Upper lobe of left lung (tissue), 6 donors: ENCODE results near the gene PLTP. TPM values are rescaled to one million over a fixed set of nuclear protein-coding genes. Genes with fewer than 3 reads are reported as not detected.
"Not testable (repeated sequence)": the region's sequence is repeated elsewhere in the genome, so short reads cannot be mapped to it uniquely, and the experiment has no call there.

Source experiments
- ATAC-seq, 2 donors: fragments of 200-7000 bp; cut with Tn5 transposase; one replicate each; pipeline ENCODE4 v1.9.1; 2022; ENCODE audit warnings: mild to moderate bottlenecking in 2 of 2, moderate library complexity in 2 of 2; ENCODE audit not compliant: low FRiP score in 2 of 2
- DNase-seq, 2 donors: peaks; one replicate each; pipeline ENCODE4 v3.0.0-alpha.2; 2019 to 2020
- H3K27ac ChIP-seq, 4 donors: fragments of 200-600 bp; sonication (generic); one replicate each; pipeline ENCODE4 v1.5.1; 2016 to 2019
- H3K27me3 ChIP-seq, 4 donors: fragments of 200-600 bp; sonication (generic); one replicate each; pipeline ENCODE4 v1.5.1; 2017 to 2019
- H3K36me3 ChIP-seq, 4 donors: fragments of 200-600 bp; sonication (generic); one replicate each; pipeline ENCODE4 v1.5.1; 2016 to 2019
- H3K4me1 ChIP-seq, 4 donors: fragments of 200-600 bp; sonication (generic); one replicate each; pipeline ENCODE4 v1.5.1; 2018 to 2019
- H3K4me3 ChIP-seq, 4 donors: fragments of 200-600 bp; sonication (generic); one replicate each; pipeline ENCODE4 v1.5.1; 2017 to 2019; ENCODE audit warnings: mild to moderate bottlenecking in 2 of 4, moderate library complexity in 1 of 4
- H3K9me3 ChIP-seq, 4 donors: fragments of 200-600 bp; sonication (generic); one replicate each; pipeline ENCODE4 v1.5.1; 2018 to 2019
- CTCF ChIP-seq, 6 experiments: fragments of 450-650 bp in 4 of 6; fragments of 200-600 bp in 2 of 6; sonication (generic) in 2 of 6; IDR thresholded peaks; one replicate each; pipeline ENCODE4 v1.5.1; 2016 to 2019; ENCODE audit warnings: antibody characterized with exemption in 6 of 6
- EP300 ChIP-seq, 4 donors: sonication (generic); formaldehyde crosslinking; IDR thresholded peaks; one replicate each; pipeline ENCODE4 v1.5.1; 2017; ENCODE audit warnings: antibody characterized with exemption in 4 of 4, control low read depth in 2 of 4
- POLR2A ChIP-seq, 4 donors: fragments of 450-650 bp; IDR thresholded peaks; one replicate each; pipeline ENCODE4 v1.5.1; 2016 to 2017; ENCODE audit warnings: antibody characterized with exemption in 4 of 4, mild to moderate bottlenecking in 2 of 4
- POLR2AphosphoS5 ChIP-seq, 2 donors: sonication (generic); formaldehyde crosslinking; IDR thresholded peaks; one replicate each; pipeline ENCODE4 v1.5.1; 2017; ENCODE audit warnings: antibody characterized with exemption in 2 of 2
- WGBS, 2 donors: methylation state at CpG; one replicate each; pipeline ENCODE4 v1.1.5; 2017 to 2018; 5-methylcytosine and 5-hydroxymethylcytosine counted together
- total RNA-seq, 6 donors: library from RNA; depleted of rRNA in 4 of 6; stranded (reverse); fragments of >200 nt in 4 of 6; gene quantifications; one replicate each; pipeline versions ENCODE4 v1.1.0 to v1.2.1, GENCODE V29; 2016 to 2021
- donor health status: DM: no; HTN: no; CAD: no; lungs with moderate emphysema.
- donor health status: DM: no; HTN: yes; CAD: no; lungs with severe emphysema.

The PLTP gene
- total RNA-seq, 6 donors from 2014 or later, result 28.9 to 169 (median 57.8) TPM

GRCh38 chr20:45933266-45934045 lies 21.5 kb upstream of the PLTP start:
- Histone ChIP-seq H3K27ac (peak overlapping the region; percentile 98 to 100 (median 100)), H3K4me1 (peaks cover 17 to 33% (median 21%) of the 10 kb centered on the region in 4 donors), H3K9me3 (no peaks in the 10 kb centered on the region), H3K36me3 (peaks cover 6 to 18% (median 15%) of the 10 kb centered on the region in 4 donors), H3K4me3 (peak overlapping the region; percentile 65 to 96 (median 74)), H3K27me3 (no peaks in the 10 kb centered on the region)
- DNase-seq, result peak; percentile 85 to 87
- ATAC-seq, result peak; percentile 42 to 51
- TF ChIP-seq EP300 (IDR thresholded peaks at IDR 0.05) (no peak), CTCF (IDR thresholded peaks at IDR 0.05) (peak in 3 of 6 experiments; percentile 33 to 44 (median 34)), POLR2A (IDR thresholded peaks at IDR 0.05) (peak in 1 of 4 donors; percentile 15)
- 28 to 39% methylated on average over 7 to 22 of the region's 22 CpGs for WGBS, 2 donors

- not testable (repeated sequence) for ATAC-seq, H3K27me3 ChIP-seq, H3K4me3 ChIP-seq, H3K9me3 ChIP-seq, H3K36me3 ChIP-seq, H3K27ac ChIP-seq, DNase-seq
- peaks cover 17 to 26% (median 18%) of the 10 kb centered on the region in 4 donors for H3K4me1 ChIP-seq
- WGBS, 2 donors, result 93 to 97% methylated on average over 17 of the region's 17 CpGs
These were observed 19.7 kb upstream of the PLTP start for GRCh38 chr20:45931680-45932079.

- peaks cover 8 to 20% (median 15%) of the 10 kb centered on the region in 4 donors for H3K4me1 ChIP-seq
- no peak overlapping the region for H3K27ac ChIP-seq
- 73 to 75% methylated on average over 12 to 14 of the region's 14 CpGs for WGBS, 2 donors
- ATAC-seq, result no peak
- no peaks in the 10 kb centered on the region for H3K27me3 ChIP-seq
- no peak for DNase-seq
- H3K9me3 ChIP-seq, result no peaks in the 10 kb centered on the region
- H3K36me3 ChIP-seq, result no peaks in the 10 kb centered on the region
- TF ChIP-seq EP300 (IDR thresholded peaks at IDR 0.05) (no peak), POLR2AphosphoS5 (IDR thresholded peaks at IDR 0.05) (no peak), CTCF (IDR thresholded peaks at IDR 0.05) (no peak), POLR2A (IDR thresholded peaks at IDR 0.05) (no peak)
- H3K4me3 ChIP-seq, result no peak overlapping the region
These were observed 15.3 kb upstream of the PLTP start for GRCh38 chr20:45927071-45927878.

- peaks cover 8 to 26% (median 19%) of the 10 kb centered on the region in 4 donors for H3K4me1 ChIP-seq
- H3K27ac ChIP-seq, result no peak overlapping the region
- no peaks in the 10 kb centered on the region for H3K36me3 ChIP-seq
- ATAC-seq (no peak), DNase-seq (no peak)
- no peak overlapping the region for H3K4me3 ChIP-seq
- H3K9me3 ChIP-seq, result no peaks in the 10 kb centered on the region
- TF ChIP-seq CTCF (IDR thresholded peaks at IDR 0.05) (no peak), POLR2A (IDR thresholded peaks at IDR 0.05) (no peak), EP300 (IDR thresholded peaks at IDR 0.05) (no peak), POLR2AphosphoS5 (IDR thresholded peaks at IDR 0.05) (no peak)
- H3K27me3 ChIP-seq, result no peaks in the 10 kb centered on the region
- 82 to 93% methylated on average over 2 of the region's 2 CpGs for WGBS, 2 donors
These were observed 14.7 kb upstream of the PLTP start for GRCh38 chr20:45926731-45927070.

- no peak for TF ChIP-seq POLR2A (IDR thresholded peaks at IDR 0.05)
- no peak for TF ChIP-seq EP300 (IDR thresholded peaks at IDR 0.05)
- no peak for TF ChIP-seq CTCF (IDR thresholded peaks at IDR 0.05)
- TF ChIP-seq POLR2AphosphoS5 (IDR thresholded peaks at IDR 0.05), result no peak
- no peaks in the 10 kb centered on the region for H3K27me3 ChIP-seq
- ATAC-seq (no peak), DNase-seq (no peak)
- 76 to 83% methylated on average over 8 to 9 of the region's 9 CpGs for WGBS, 2 donors
- no peak overlapping the region for H3K4me3 ChIP-seq
- peak overlapping the region in 3 of 4 donors; percentile 14 to 82 (median 72) for H3K27ac ChIP-seq
- no peaks in the 10 kb centered on the region for H3K9me3 ChIP-seq
- H3K36me3 ChIP-seq, result no peaks in the 10 kb centered on the region
- peaks cover 8 to 30% (median 23%) of the 10 kb centered on the region in 4 donors for H3K4me1 ChIP-seq
These were observed 14.0 kb upstream of the PLTP start for GRCh38 chr20:45925821-45926506.
